ENCODE results near the gene SYMPK.
A peak's percentile ranks its signal among the peaks of the same experiment; 100 is the strongest.
"Not testable (repeated sequence)": the region's sequence is repeated elsewhere in the genome, so short reads cannot be mapped to it uniquely, and the experiment has no call there.

Gene SYMPK

DNA sequence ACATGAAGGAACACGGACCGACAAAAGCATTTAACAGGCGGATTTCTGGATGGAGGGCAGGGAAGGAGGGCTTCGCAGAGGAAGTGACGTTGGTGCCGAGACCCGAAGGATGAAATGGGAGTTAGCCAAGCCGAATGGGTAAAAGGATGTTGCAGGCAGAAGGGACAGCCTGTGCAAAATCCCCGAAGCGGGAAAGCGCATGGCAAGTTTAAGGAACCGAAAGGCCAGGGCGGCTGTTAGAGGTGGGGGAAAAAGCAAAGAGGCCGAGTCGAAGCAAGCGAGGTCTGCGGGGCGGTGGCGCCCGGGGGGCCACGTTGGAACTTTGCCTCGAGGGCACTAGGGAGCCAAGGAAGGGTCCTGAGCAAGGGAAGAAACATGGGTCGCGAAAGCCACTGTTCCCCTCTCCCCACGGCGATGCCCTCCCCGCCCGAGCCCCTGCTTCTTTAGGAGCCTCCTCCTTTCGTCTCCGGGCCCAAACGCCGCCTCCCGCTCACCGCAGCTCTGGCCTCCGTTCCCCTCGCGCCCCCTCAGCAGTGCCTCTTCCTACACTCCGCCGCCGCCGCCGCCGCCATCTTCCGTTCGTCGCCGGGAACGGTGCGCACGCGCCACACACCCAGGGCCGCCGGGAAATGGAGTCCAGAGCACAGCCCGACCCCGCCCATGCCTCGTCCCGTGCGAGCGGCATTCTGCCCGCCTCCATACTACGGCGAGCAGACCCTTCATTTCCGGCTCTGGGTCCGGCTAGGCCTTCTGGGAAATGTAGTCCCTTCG lies at the start of gene SYMPK:
SYMPK (minus strand) TSS at position 584 of the 771 bp plus-strand sequence. CDS start 8,652 bp downstream, outside the sequence.
- peak; percentile 99 for DNase-seq

GRCh38 chr19:45911291-45911690 lies 48.3 kb upstream of the SYMPK start:
- DNase-seq, result no peak

DNA sequence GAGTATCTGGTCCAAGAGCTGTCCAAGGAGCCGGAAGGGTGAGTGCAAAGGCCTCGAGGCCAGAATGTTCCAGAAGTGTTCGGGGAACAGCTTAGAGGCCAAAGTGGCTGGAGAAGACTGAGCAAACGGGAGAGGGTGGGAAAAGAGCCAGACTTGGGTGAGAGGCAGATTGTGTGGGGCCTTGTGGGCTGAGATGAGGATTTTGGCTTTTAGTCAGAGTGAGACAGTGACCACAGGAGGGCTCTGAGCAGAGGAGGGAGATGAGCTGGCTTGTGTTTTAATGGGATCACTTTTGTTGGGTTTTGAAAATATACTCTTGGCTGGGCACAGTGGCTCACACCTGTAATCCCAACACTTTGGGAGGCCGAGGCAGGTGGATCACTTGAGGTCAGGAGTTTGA lies 46.0 kb upstream of the SYMPK start:
- no peak for DNase-seq

- DNase-seq, result no peak
Observed at GRCh38 chr19:45906221-45906620, 43.3 kb upstream of the SYMPK start.

DNA sequence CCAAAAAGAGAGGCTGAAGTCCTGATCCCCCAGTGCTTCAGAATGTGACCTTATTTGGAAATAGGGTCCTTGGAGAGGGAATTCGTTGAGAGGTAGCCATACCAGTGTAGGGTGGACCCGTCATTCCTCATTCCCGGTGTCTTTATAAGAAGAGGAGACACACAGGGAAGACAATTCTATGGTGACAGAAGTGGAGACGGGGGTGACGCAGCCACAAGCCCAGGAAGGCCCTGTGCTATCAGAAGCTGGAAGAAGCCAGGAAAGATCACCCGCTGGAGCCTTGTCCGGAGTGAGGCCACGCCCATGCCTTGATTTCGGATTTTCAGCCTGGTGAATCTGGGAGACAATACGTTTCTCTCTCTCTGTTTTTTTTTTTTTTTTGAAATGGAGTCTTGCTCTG lies 42.1 kb upstream of the SYMPK start:
- DNase-seq, result no peak

DNA sequence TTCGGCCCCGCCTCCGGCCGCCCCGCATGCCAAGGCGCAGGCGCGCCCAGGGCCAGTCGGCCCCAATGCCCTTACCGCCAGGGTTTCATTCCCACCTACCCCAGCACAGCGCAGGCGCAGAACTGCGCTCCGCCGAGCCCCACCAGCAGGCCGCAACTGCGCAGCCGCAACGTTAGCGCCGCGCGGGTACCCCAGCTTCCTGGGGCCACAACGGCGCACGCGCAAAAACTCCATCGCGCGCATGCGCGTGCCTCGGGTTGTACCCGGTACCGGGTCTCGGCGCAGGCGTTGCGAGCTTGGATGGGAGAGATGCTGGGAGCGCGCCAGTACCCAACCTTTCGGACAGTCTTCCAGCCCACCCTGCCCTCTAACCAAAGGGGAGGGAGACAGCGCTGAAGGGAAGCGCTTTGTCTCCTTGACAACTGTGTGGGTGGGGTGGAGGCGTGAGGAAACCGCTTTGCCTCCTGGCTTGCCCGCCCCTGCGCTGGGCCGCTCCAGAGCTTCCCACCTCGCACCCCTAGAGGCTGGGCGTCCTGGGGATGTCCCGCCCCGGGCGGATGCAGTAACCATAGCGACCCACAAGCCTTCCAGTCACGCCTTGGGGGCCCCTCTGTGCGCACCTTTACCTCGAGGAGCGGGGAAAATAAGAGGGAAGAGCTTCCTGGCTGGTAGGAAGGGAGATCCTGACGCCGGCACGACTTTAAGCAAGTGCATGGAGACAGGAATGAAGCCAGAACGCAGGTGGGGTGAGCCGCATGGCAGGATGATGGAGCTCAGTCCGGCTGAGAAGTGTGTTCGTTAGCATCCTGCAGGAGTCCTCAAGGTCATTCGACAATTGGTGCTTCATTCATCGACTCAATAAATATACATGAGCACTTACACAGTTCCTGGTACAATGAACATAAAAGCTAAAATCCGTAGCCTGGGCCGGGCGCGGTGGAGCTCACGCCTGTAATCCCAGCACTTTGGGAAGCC lies 40.0 kb upstream of the SYMPK start:
- DNase-seq, result peak; percentile 99

- no peak for DNase-seq
Observed at GRCh38 chr19:45901912-45902650, 39.1 kb upstream of the SYMPK start, which contains the start of gene MYPOP. MYPOP (minus strand) TSS chr19:45902613; CDS start chr19:45901773, 840 bp downstream.

DNA sequence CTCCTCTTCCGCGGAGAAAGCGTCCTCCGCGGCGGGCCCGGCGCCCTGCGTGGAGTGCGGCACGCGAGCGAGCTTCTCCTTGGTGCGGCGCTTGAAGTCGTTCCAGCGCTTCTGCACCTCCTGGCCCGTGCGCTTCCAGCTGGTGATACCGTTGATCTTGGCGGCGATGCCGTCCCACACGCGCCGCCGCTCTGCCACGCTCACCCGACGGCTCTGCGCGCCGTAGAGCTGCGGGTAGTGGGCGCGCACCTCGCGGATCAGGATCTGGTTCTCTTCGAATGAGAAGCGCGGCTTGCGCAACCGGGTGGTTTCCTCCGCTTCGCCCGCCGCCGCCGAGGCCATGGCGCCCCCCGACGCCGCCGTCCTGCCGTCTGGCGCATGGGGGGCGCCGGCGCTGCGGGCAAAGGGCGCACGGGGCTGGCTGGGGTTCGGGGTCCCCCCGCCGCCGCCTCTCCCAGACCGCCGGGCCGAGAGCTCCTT lies 38.5 kb upstream of the SYMPK start:
- DNase-seq, result peak; percentile 42

DNA sequence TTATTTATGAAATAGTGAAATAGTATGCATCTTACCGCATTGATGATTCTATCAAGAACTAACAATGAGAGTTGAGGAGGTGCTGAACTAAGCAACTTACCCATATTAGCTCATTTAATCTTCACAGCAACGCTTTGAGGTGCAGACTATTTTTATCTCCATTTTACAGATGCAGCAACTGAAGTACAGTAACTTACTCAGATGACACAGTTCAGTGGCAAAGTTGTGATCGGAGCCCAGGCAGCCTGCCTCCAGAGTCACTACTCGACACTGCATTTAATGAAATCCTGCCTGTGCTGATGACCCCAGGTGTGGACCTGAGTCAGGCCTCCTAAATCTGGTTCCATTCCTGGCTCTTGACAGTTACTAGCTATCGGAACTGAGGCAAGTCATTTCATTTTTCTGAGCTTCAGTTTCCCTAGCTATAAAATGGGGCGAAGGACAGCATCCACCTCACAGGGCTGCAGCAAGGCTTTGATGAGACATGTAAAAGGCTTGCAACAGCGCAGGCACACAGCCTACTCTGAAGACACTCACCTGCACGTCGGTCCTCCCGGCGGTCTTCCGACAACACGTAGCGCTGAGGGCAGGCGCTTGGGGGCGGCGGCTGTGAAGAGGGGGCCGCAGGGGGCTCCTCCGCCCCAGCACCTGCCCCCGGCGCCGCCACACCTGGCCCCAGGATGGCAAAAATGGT lies 37.9 kb upstream of the SYMPK start:
- DNase-seq, result no peak

DNA sequence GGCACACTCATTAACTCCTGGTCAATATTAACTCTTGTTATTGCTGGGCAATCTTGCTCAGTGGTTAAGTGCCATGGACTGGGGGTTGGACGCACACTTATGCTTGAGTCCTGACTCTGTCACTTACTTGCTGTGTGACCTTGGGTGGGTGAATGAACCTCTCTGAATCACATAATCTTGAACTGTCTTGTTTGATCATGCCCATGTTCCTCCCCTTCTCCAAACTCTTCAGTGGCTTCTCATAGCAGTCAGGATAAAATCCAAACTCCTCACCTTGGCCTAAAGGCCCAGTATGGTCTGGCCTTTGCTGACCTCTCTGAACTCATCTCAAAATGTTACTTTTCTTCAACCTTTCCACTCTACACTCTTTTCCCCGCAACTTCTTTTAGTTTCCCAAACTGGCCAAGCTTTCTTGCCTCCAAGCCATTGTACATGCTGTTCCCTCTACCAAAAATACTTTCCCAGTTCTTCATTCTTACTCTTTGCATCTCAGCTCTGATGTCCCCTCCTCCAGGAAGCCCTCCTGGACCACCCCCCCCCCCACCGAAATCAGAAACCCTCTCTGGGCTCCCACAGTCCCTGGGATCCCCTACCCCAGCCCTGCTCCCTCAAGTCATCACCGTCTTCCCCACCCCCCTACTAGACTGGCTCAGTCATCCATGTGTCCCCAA lies 37.1 kb upstream of the SYMPK start:
- no peak for DNase-seq

GRCh38 chr19:45899253-45899652 lies 36.3 kb upstream of the SYMPK start:
- no peak for DNase-seq

- no peak for DNase-seq
Observed at GRCh38 chr19:45897261-45897812, 34.4 kb upstream of the SYMPK start.

DNA sequence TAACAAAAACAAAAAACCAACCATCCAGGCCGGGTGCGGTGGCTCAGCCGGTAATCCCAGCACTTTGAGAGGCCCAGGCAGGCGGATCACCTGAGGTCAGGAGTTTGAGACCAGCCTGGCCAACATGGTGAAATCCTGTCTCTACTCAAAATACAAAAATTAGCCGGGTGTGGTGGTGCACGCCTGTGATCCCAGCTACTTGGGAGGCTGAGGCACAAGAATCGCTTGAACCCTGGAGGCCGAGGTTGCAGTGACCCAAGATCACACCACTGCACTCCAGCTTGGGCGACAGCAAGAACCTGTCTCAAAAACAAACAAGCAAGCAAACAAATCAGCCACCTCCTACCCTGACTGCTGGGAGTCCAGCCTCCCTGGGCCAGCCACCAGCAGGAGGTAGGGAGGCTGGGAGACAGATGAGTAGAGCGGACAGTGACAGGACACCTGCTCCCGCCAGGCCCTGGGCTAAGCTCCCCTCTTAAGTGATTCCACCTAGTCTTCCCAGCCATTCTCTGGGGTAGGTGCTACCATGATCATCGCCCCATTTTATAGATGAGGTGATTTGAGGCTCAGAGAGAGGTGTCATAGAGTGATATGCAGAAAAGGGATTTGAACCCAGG lies 33.1 kb upstream of the SYMPK start:
- DNase-seq, result not testable (repeated sequence)

DNA sequence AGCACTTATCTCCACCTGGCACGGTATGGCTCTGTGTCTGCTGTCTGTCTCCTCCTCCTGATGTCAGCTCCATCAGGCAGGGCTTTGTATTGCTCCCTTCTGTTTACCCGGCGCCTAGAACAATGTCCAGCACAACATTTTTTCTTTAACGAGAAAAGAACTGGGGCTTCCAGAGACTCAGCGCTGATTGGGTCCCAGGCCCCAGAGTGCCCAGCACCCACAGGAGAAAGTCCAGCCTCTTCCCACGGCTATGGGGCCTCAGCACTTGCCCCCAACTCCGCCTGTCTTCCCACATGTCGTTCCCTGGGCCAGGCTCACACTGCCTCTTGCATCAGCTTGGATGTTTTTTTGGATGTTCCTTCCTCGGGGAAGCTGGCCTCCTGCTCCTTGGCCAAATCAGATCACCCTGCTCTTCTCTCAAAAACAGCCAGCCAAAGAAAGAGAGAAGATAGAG lies 32.6 kb upstream of the SYMPK start:
- DNase-seq, result no peak

DNA sequence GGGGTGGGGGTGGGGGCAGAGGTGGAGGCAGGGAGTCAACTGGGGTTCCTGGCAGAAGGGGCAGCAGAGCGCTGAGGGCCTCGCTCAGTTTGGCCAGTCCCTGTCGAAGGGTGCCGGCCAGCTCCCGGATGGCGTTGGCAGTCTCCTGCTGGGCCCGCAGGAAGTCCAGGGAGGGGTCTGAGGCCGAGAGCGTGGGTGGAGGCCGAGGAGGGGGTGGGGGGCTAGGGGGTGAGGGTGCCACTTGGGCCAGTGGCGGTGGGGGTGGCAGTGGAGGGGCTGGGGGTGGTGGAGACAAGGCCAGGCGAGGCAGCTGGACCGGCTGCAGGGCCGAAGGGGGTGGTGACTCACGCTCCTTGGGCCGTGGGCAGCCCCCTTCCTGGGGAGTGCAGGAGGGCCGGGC lies 27.9 kb upstream of the SYMPK start:
- no peak for DNase-seq

DNA sequence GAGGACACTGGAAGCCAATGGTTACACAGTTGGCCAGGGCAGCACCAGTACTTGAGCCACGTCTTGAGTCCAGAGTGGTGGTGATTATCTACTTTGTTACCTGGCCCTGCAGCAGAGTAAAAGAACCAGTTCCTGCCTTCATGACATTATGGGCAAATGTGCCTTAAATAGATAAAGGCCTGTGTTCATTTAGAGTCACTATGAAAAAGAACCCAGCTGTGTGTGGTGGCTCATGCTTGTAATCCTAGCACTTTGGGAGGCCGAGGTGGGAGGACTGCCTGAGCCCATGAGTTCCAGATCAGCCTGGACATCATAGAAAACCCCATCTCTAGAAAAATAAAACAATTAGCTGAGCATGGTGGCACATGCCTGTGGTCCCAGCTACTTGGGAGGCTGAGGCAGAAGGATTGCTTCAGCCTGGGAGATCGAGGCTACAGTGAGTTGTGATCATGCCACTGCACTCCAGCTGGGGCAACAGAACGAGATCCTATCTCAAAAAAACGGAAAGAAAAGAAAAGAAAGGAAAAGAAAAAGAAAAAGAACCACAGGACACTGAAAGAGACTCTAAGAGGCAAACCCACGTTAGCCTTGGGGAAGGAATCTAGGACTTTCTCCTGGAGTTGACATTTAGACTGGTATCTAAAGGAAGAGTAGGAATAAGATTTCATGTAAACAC lies 26.4 kb upstream of the SYMPK start:
- no peak for DNase-seq

DNA sequence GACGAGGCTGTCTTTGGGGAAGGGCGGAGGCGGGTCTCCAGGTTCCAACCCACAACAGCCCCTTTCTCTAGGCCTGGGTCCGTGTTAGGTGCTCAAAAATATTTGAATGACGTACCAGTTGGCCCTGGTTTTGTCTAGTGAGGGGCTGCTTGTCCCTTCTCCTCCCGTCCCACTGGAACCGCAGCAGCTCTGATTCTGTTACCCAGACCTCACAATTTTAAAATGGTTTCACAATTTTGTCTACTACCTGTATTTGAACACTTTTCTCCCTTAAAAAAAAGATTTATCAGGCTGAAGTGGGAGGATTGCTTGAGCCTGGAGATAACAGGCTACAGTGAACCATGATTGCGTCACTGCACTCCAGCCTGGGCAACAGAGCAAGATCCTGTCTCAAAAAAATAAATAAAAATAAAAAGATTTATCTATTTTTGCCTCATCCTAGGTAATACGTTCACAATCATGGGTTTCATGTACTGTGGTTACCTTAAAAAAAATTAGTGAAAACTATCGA lies 24.3 kb upstream of the SYMPK start:
- DNase-seq, result no peak

- peak; percentile 90 for DNase-seq
Observed at GRCh38 chr19:45886427-45887199, 23.7 kb upstream of the SYMPK start.

Measured in CD4-positive, alpha-beta T cell treated with Interleukin-15 for 1 hour (primary cell).